ENCODE data around the gene TLE6.

DNA sequence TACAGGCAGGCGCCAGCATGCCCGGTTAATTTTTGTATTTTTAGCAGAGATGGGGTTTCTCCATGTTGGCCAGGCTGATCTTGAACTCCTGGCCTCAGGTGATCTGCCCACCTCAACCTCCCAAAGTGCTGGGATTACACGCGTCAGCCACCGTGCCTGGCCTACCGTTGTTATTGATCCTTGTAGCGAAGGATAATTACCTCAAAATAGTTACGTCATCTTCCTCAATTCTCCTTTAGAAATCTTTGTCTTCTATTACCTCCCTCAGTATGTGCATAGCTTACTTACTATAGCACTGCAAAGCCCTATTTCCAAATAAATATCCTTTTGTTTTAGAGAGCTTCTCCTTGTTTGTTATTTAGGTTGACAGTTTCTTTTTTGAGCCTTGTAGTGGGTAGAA is 9.4 kb upstream of the TLE6 start:
- TF ChIP-seq, protein P1, sequence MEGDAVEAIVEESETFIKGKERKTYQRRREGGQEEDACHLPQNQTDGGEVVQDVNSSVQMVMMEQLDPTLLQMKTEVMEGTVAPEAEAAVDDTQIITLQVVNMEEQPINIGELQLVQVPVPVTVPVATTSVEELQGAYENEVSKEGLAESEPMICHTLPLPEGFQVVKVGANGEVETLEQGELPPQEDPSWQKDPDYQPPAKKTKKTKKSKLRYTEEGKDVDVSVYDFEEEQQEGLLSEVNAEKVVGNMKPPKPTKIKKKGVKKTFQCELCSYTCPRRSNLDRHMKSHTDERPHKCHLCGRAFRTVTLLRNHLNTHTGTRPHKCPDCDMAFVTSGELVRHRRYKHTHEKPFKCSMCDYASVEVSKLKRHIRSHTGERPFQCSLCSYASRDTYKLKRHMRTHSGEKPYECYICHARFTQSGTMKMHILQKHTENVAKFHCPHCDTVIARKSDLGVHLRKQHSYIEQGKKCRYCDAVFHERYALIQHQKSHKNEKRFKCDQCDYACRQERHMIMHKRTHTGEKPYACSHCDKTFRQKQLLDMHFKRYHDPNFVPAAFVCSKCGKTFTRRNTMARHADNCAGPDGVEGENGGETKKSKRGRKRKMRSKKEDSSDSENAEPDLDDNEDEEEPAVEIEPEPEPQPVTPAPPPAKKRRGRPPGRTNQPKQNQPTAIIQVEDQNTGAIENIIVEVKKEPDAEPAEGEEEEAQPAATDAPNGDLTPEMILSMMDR (IDR thresholded peaks at IDR 0.05): no peak
- TF ChIP-seq EP300 (IDR thresholded peaks at IDR 0.05) (no peak), POLR2A (IDR thresholded peaks at IDR 0.05) (no peak), POLR2AphosphoS5 (IDR thresholded peaks at IDR 0.05) (no peak)

Measured in upper lobe of left lung (tissue), 4 donors.